GM19043 (cell line): ENCODE data around the gene HSD17B2.
"Not testable (repeated sequence)": the region's sequence is repeated elsewhere in the genome, so short reads cannot be mapped to it uniquely, and the experiment has no call there.

Source experiments
- ATAC-seq: cut with Tn5 transposase; IDR thresholded peaks from one replicate; pipeline ENCODE4 v1.9.1; 2021; ENCODE audit warnings: low read depth; ENCODE audit not compliant: unreplicated experiment

Gene HSD17B2

DNA sequence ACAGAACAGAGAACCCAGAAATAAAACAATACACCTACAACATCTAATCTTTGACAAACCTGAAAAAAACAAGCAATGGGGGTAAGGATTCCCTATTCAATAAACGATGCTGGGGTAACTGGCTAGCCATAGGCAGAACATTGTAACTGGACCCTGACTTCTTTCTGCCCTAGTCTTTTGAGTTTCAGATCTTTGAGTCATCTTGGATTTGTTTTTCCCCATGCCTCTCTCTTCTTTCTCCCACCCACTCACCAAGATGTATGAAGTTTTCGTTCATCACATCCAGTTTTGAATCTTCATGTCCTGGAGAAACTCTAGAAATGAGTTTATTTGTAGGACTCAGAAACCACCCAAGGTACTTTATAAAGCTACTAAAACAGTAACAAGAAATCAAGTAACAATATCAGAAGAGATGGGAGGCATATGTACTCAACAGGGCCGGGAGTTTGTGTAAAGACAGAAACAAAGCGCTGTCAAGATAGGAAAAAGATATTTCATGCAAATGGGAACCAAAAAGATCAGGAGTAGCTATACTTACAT lies 39.0 kb downstream of the HSD17B2 start:
- ATAC-seq = no peak

DNA sequence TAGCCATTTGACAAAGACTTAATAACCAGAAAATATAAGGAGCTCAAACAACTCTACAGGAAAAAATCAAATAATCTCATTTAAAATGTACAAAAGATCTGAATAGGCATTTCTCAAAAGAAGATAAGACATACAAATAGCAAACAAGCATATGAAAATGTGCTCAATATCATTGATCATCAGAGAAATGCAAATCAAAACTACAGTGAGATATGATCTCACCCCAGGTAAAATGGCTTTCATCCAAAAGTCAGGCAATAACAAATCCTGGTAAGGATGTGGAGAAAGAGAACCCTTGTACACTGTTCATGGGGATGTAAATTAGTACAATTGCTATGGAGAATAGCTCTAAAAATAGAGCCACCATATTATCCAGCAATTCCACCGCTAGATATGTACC lies 43.1 kb downstream of the HSD17B2 start:
- ATAC-seq = no peak

DNA sequence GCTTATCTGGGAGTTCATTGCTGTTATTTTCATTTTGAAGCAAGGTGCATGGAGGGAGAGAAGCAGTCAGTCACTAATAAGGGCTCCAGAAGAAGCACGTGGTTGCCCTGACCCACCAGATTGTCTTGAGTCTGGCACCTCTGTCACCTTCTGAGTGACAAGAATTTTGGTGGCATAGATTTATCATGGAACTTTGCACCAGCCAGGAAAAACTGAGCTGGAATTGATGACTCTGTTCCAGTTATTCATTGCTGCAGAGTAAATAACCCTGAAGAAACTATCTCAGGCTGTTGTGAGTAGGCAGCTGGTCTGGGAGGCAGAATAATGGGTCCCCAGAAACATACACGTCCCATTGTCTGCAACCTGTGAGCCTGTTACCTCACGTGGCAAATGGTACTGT lies 44.8 kb downstream of the HSD17B2 start:
- ATAC-seq = no peak

DNA sequence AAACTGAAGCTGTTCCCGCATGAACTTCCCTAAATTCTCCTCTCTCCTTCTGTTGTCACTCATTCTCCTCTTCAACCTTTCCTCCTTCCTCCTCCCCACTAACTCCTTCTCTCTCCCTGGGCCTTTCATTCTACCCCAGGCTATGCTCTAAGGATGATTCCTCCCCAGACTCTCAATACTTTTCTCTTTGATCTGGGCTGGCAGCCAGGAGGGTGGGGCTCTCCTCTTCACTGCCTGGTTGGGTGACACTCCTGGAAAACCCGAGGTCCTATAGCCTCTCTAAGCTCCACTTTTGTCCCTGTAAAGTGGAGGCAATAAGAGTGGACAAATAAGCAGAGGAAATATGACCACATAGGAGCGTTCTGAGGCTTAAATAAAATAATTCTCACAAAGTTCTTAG lies 46.2 kb downstream of the HSD17B2 start:
- ATAC-seq = no peak

DNA sequence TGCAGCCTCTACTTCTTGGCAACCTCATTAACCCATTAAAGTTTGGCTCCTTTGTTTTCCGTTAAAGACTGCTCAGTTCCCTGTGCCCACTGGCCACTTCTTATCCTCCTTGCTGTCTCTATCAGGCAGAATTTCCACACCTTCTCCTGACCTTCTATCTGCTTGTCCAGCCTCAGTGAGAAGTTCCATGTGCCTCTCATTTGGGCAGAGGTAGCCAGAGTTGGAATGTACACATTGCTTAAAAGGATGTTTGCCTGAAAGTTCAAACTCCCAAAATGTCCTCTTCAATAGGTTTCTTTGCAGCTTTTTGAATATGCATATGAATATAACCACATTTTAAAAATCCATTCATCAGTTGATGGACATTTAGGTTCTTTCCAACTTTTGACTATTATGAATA lies 47.0 kb downstream of the HSD17B2 start:
- no peak for ATAC-seq

DNA sequence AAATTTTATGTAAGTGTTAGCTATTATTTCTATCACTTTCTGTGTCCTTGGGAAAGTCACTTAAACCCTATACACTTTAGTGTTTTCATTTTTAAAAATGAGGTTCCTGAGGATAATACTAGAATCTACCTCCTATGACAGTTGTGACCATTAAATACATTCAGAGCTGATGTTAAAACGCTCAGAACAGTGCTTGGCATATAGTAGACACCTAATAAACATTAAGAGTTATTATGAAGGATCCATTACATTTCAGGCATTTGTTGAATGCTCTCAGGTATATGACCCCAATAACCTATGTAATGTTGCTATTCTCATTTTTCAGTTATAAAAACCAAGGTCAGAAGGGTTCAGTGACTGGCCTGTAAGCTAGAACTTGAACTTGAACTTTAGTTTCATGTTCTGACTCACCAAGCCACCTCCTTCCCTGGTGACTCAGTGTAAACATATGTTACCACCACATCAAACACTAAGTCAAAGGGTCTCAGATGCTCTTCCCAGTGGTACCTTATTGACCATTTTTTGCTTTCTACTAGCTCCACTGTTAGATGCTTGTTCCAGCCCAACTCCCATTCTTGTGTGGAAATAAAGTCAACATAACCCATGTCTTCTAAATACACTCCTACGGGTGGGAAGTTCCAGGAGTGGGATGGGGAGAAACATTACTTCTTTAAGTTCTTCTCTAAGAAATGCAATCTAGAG lies 47.6 kb downstream of the HSD17B2 start:
- ATAC-seq = peak; percentile 68

DNA sequence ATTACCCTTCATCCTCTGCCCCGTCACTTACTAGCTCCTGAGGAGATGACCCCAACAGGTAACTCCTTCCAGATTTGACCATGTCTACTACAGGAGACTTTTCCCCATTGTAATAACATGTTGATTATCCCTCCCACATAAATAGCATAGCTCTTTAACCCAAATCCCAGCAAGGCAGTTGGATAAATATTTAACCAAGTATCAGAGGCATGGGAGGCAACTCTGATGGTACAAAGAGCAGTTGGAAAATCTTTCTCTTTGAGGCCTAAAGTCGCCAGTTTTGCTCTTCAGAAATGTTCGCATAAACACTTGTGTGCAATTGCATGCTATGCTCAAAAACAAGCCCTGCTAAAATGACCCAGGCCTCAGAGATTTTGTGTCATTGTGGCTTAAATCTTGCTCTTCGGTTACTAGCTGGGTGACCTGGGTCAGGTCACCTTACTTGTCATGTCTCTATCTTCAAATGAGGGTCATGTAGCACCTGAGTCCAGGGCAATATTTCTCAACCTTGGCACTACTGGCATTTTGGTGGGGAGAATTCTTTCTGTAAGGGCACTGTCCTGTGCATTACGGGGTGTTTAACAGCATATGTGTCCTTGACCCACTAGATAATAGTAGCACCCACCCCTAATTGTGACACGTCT lies 48.8 kb downstream of the HSD17B2 start:
- ATAC-seq = no peak

DNA sequence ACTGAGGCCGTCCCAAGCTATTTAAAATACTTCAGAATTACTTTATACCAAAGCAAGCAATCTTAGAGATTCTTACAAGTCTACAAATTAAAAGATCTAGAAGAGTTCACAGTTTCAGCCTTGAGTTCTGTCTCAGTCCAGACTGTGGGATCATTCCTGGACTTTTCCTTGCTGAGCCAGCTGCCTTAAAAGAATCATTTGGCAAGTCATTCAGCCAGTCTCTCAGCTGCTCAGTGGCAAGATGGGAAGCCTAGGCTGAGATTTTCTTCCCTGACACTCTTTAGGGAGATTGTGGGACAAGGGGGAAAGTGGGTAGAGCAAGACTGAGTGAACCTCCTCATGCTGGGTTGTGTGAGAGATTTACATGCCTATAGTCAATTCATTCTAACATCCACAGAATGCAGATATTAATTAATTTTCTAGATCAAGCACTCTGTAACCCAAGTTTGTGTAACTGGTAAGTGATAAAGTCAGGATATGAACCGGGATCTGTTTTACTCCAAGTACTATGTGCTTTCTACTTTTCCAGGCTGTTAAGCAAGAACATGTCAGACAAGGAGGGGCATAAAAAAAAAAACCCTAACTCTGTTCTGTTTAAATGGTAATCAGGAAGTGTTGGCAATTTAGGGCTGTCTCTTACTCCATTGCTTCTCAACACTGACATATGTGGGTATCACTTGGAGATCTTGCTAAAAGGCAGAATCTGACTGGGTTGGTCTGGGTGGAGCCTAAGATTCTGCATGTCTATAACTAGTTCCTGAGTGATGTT lies 50.1 kb downstream of the HSD17B2 start:
- no peak for ATAC-seq

DNA sequence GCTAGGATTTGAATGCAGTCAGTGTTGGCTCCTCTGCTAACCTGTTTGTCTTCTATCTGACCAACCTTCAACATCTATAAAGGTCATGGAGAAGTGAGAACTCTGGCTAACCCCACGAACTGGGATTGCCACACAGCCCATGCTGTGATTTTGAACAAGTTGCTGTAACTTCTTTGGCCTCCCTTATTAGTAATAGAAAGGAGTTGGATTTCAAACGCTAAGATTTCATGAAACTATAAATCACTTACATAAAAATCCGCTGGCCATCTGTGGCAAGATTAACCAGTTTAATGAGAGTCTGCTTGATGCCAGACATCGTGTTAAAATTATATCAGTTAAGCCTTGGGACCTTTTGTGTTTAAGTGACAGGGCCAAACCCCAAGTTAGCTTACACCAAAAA lies 53.4 kb downstream of the HSD17B2 start:
- ATAC-seq = no peak

DNA sequence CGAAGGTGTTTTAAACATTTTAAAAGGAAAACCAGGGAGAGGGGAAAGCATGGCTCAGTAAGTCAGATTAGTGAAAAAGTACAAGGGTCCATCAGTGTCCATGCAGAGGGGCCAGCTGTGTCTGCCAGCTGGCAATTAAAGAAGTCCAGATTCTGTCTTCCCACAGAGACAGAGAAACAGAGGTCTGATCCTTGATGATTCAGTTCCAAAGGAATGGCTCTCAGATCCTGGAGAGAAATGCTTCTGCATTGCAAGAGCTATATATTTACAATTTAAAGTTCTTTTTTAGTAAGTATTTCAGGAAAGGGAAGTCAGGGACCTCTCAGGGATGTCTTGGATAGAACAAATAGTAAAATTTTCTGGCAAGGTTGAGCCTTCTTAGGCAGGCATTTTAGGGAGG lies 56.2 kb downstream of the HSD17B2 start:
- ATAC-seq = no peak

DNA sequence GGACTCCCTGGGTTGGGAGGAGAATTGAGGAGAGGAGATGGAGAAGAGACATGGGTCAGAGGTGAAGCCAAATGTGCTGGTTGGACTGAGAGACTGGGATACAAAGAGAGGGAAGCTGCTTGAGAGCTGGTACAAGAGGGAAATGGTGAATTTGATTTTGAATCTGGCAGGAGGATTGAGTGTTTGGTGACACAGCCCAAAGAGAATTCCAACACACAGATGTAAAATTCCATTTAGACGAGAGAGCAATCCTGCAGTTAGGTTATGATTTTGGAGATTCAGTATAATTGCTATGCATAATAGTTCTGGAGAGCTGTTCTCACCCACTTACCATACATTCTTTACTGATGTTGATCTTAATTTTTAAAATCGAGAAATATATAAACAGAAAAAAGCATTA lies 57.7 kb downstream of the HSD17B2 start:
- no peak for ATAC-seq

DNA sequence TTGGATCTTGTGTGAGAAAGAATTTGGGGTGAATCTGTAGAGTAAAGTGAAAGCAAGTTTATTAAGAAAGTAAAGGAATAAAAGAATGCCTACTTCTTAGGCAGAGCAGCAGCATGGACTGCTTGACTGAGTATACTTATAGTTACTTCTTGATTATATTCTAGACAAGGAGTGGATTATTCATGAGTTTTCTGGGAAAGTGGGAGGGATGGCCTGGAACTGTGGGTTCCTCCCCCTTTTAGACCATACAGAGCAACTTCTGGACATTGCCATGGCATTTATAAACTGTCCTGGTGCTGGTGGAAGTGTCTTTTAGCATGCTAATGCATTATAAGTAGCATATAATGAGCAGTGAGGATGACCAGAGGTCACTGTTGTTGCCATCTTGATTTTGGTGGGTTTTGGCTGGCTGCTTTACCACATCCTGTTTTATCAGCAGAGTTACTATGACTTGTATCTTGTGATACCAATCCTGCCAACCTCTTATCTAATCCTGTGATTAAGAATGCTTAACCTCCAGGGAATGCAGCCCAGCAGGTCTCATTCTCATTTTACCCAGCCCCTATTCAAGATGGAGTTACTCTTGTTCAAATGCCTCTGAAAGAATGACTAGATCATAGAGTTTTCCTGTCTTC lies 58.7 kb downstream of the HSD17B2 start:
- ATAC-seq = no peak

DNA sequence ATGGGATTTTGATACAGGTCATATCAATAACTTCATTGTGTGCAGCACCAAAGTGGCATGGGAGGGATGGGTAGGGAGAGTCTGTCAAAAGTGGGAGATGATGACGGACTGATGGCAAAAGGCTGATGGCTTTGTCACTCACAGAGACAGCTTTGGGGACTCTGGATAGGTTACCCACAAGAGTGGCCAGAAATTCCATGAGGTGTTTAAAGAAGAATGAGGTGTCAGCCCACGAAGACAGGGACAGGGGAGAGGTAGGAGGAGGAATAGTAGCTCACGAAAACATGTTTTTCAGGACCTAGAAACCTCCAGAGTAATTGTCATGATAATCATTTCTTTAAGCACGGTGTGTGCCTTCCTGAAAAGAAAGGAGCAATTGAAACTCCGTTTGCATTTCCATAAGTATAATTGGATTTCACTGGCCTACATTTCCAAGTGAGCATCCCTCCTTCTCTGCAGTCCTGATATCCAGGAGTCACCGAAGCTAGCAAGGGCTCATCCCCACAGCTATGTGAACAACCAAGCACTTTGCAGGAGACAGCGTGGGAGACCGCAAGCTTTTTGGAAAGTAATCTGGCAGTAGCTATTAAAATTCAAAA lies 60.0 kb downstream of the HSD17B2 start:
- no peak for ATAC-seq

DNA sequence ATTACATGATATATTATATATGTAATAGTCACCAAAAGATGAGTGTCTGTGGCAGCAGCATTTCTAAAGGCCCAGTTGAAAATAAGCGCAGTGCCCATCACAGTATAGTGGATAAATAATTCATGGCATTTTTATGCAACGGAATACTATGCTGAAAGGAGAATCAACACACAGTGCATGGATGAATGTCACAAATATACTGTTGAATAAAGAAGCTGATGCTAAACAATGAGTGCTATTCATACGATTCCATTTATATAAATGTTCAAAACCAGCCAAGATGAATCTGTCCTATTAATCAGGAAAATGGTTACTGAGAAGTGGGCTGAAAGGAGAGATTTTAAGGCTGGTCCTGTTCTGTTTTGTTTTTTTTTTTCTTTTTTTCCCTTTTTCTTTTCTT lies 61.6 kb downstream of the HSD17B2 start:
- no peak for ATAC-seq

DNA sequence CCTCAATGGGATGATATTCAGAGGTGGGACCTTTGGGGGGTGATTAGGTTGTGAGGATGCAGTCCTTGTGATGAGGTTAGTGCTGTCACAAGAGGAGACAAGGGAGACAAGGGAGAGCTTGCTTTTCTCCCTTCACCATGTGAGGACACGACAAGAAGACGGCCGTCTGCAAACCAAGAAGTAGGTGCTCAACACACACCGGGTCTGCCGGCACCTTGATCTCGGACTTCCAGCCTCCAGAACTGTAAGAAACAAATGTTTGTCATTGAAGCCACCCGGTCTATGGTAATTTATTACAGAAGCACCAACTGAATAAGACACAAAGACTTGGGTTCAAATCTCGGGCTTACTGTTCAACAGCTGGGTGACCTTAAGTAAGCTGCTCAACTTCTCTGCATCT lies 70.1 kb downstream of the HSD17B2 start:
- ATAC-seq = no peak

DNA sequence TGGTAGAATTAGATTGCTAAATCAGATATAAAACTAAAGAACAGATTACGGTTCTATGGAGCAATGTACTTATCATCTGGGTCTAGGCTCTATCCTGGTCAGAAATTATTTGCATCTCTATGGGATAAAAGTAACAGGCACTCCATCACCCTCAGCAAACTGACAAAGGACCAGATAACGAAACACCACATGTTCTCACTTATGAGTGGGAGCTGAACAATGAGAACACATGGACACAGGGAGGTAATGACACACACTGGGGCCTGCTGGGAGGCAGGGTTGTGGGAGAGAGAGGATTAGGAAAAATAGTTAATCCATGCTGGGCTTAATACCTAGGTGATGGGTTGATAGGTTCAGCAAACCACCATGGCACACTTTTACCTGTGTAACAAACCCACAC lies 73.0 kb downstream of the HSD17B2 start:
- ATAC-seq = no peak

DNA sequence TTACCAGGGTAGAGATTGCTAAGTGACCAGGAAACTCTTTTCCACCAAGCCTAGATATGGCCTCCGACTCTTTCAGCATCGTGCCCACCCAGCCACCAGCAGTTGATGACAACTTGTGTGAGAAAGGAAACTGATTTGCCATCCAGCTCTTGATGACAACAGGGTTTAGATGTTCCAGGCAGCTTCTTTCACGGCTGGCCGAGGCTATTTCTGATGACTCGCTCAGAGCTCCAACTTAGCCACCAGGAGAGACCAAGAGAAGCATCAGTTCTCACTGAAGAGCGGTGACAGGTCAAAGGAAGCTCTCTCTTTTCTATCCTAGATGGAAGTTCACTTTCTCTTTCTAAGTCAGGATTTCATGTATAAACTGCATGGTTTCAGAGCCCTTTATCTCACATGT lies 73.7 kb downstream of the HSD17B2 start:
- ATAC-seq = no peak

DNA sequence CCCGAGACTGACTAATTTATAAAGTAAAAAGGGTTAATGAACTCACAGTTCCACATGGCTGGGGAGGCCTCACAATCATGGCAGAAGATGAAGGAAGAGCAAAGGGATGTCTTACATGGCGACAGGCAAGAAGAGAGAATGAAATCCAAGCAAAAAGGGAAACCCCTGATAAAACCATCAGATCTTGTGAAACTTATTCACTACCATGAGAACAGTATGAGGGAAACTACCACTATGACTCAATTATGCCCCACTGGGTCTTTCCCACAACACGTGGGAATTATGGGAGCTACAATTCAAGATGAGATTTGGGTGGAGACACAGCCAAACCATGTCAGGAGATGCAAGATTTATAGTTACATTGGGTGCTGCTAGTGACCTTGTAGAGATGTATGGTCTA lies 74.2 kb downstream of the HSD17B2 start:
- ATAC-seq = not testable (repeated sequence)

DNA sequence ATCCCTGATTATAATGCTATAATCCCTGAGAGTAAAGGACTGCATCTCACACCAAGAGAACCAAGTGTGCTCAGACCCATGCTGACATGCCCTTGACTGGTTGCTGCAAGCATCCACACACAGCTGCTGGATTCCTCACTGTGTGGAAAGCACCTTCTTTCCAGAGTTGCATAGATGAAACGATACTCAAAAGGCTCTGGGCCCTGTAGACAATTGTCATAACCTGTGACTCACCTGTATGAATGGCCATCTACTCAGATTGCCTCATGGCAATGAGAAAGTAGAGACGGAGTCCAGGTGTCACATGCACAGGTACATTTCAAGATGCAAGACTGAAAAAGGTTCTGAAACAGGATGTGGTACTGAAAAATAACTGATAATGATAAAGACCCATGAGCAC lies 76.9 kb downstream of the HSD17B2 start:
- no peak for ATAC-seq

DNA sequence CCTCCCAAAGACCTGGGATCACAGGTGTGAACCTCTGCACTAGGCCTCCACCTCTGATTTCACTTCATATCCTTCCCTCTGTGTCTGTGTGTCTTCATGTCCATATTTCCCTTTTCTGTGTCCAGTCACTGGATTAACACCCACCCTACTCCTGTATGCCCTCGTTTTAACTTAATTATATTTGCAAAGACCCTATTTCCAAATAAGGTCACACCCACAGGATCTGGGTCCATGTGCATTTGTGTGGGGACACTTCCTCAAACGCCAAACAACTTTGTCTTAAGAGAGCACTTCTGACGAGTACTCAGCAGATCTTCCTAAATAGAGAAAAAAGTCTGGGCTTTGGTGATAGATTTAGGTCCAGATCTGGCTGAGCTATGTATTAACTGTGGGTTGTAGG lies 78.7 kb downstream of the HSD17B2 start:
- no peak for ATAC-seq

DNA sequence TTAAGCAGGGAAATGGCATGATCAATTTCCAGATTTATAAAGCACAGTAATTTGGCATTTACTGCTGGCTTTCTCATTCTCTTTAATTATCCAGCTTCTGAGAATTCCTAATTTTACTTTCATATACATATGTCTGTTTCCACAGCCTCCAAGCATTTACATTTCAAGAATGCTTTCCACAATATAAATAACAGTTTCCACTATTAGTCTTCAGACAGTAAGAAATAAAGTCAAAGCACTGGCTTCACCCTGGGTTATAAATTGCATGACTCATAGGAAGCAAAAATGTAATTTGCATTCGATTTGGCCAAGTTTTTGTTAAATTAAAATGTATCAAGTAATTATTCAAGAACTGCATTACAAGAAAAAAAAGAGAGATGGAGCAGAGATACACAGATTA lies 81.5 kb downstream of the HSD17B2 start:
- no peak for ATAC-seq
